Skin epidermis (tissue), 12 donors: ENCODE data around the gene CIRBP.

ENCODE experiments used
- H3K27ac ChIP-seq, 21 experiments: fragments of 200-600 bp; sonication (generic) in 11 of 21; one replicate each; pipeline ENCODE4 v1.5.0; 2020; ENCODE audit warnings: mild to moderate bottlenecking in 3 of 21, inconsistent platforms in 2 of 21, moderate library complexity in 2 of 21
- H3K4me3 ChIP-seq, 7 experiments: fragments of 200-600 bp; sonication (generic) in 2 of 7; one replicate each; pipeline ENCODE4 v1.5.0; 2020; ENCODE audit warnings: inconsistent platforms in 2 of 7, mild to moderate bottlenecking in 2 of 7, moderate library complexity in 1 of 7

The CIRBP gene

GRCh38 chr19:1229924-1230782, 39.0 kb upstream of the CIRBP start:
- no peak overlapping the region for H3K4me3 ChIP-seq
- no peak overlapping the region for H3K27ac ChIP-seq

GRCh38 chr19:1230783-1231489, 38.2 kb upstream of the CIRBP start:
- Histone ChIP-seq H3K4me3 (no peak overlapping the region), H3K27ac (no peak overlapping the region)

DNA sequence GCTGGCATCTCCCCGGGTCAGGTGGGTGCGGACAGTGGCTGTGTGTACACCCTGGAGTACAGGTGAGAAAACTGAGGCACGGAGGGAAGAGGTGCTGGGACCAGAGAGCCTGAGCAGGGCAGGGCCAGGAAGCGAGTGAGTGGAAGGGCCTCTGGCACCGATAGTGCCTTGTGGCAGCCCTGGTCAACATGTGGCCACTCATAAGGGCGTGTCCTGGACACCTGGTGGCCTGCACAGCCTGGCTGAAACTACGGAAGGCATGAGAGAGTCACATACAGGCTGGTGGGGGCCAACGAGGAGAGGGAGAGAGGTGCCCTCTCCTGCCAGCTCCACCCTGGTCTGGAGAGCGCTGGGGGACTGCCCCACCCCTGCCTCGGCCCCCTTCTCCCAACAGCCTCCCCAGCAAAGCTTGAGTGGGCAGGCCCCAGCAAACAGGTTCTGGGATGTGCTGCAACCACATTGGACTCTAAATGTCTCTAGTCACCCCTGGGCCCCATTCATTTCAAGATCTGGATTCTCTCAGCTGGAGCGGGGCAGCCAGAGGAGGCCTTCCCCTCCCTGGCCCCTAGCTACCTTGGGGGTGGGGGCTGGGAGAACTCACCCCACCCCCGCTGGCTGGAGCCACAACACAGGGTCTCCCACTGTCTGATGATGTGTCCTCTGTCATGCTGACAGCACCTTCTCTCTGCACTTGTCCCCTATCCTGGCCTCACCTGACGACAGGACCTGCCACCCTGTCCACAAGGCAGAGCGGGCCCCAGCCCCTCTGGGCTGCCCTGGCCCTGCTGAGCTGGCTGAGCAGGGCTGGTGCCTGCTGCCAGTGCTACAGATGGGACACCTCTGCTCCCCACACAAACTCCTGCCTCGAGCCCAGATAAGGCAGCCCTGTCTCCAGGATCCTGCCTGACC, 37.1 kb upstream of the CIRBP start:
- peak overlapping the region in 6 of 21 experiments; percentile 4 to 56 (median 34) for H3K27ac ChIP-seq

DNA sequence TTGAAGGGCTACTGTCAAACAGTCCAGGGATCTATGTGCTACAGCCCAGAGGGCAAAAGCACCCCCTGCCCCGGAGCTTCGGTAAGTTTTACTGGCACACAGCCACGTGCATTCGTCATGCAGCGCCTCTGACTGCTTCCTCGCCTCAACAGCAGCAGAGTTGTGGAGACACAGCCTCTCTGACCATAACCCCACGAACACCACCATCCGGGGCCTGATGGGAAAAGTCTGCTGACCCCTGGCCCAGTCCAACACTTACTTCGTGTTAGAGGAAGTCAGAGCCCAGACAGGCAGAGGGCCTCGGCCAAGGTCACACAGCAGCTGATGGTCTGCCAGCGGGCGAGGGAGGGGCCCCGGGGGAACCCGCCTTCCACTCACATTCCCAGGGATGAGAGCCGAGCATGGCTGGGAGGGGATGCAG, 36.5 kb upstream of the CIRBP start:
- Histone ChIP-seq H3K27ac (peak overlapping the region in 6 of 21 experiments; percentile 4 to 56 (median 34)), H3K4me3 (no peak overlapping the region)

More for the DNA sequence above, 37.1 kb upstream of the CIRBP start:
- H3K4me3 ChIP-seq: no peak overlapping the region

DNA sequence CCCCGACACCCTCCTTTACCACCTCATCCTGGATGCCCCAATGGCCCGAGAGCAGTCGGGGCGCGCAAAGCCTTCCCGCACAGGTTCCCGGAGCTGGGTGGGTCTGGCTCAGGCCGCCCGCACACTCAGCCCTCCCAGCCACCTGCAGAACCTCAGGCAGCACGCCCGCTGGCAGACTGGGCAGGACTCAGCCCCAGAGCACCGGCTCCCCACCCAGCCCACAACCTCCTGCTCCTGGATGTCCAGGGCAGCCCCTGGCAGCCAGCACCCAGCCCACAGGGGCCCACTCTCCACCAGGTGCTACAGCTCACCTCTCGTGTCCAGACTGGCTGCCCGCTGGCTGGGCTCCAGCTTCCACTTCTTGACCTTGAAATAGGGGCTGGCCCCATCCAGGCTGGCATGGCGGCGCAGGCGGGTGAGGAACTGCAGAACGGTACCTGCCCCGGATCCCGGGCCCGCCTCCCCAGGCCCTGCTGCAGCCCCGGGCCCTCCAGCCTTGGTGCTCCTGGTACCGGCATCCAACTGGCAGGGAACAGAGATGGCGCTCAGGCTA, 35.9 kb upstream of the CIRBP start:
- H3K4me3 ChIP-seq: no peak overlapping the region
- H3K27ac ChIP-seq: peak overlapping the region in 2 of 21 experiments; percentile 45 to 56

DNA sequence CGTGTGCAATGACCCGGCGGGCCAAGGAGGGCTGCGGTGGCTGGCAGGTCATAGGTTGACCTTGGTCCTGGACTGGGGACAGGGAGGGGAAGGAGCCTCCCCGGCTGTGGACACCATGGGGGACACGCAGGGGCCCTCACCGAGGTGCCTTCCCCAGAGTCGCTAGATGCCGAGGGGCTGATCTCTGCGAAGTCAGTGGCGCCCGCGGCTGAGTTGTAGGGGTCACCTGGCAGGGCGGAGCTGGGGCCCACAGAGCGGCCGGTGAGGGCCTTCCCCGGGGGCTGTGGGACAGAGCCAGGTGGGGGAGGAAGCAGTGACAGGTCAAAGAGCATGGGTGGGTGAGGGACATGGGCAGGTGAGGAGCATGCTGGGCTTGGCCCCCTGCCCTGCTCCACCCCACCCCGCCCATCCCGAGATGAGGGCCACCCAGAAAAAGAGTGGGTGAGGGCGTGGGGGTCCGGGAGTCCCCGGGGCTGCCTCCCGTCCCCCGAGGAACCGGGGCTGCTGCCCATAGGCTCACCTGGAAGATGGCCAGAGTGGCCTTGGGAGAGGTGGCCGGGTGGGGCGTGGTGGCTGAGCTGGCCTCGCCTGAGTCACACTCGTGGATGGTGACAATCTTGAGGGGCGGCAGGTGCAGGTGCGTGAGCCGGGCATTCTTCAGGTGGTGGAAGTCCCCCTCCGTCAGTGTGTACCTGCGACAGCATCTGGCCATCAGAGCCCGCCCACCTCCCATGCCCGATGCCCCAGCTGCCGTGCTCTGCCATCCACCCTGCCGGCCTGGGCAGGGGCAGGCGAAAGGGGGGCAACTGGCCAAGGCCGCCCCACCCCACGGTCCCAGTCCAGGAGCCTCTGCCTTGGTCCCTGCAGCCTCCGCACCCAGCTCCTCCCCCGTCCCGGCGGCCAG, 34.8 kb upstream of the CIRBP start:
- H3K4me3 ChIP-seq: no peak overlapping the region
- H3K27ac ChIP-seq: no peak overlapping the region

DNA sequence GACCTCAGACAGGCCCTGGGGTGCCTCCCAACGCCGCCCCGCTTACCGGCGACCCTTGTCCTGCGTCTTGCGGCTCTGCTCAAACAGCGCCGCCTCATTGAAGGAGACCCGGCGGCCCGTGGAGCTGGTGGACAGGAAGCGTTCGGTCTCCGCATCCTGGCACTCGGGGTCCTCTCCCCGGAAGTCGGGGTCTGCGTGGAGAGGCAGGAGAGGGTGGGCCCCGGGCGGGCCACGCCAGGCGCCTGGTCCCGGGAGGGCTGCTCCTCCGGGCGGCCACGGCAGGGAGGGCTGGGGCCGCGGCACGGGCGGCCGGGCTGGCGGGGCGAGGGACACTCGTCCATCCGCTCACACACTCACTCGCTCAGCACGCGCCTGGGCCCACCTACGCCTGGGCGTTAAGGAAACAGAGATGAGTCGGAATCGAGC, 34.2 kb upstream of the CIRBP start:
- H3K4me3 ChIP-seq: no peak overlapping the region
- H3K27ac ChIP-seq: no peak overlapping the region

GRCh38 chr19:1235625-1236538, 33.2 kb upstream of the CIRBP start:
- H3K27ac ChIP-seq: peak overlapping the region in 5 of 21 experiments; percentile 9 to 50 (median 13)

GRCh38 chr19:1236576-1236975, 32.6 kb upstream of the CIRBP start:
- H3K4me3 ChIP-seq: peak overlapping the region; percentile 35 to 56 (median 47)
- peak overlapping the region in 10 of 21 experiments; percentile 9 to 77 (median 58) for H3K27ac ChIP-seq

More at GRCh38 chr19:1235625-1236538, 33.2 kb upstream of the CIRBP start:
- peak overlapping the region in 4 of 7 experiments; percentile 3 to 54 (median 28) for H3K4me3 ChIP-seq

DNA sequence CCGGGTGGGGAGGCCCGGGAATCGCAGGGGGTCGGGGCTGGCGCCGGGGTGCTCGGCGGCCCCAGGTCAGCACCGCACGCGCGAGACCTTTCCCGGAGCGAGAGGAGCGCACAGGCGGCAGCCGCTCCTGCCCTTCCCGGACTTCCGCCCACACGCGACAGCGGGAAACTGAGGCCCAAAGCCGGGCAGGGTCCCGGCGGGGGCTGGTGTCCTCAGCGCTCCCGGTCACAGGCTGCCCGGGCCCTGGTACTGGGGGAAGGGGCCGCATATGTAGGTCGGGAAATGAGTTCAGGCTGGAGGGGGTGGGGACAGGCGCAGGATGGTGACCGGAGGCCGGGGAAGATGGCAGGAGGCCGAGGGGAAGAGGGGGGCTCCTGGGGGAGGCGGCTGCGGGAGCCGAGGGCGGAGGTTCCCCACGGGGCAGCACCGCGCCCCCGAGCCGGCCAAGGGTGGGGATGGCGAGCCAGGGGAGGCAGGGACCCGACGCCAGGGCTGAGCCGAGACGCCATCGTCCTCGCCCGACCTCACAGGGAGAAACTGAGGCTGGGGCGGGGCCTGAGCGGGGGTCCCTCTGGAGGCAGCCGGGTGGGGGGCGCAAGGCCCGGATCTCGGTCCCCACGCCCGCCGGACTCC, 32.0 kb upstream of the CIRBP start:
- peak overlapping the region in 15 of 21 experiments; percentile 35 to 79 (median 66) for H3K27ac ChIP-seq

GRCh38 chr19:1237754-1238368, 31.3 kb upstream of the CIRBP start, which contains the start of gene CBARP:
Gene CBARP, minus strand, starts transcription at chr19:1238005. Its CDS starts 1,905 bp downstream, at chr19:1236100.
- Histone ChIP-seq H3K4me3 (peak within 1 kb of the TSS; percentile 35 to 56 (median 47)), H3K27ac (peak within 1 kb of the TSS in 16 of 21 experiments; percentile 35 to 84 (median 60))

More for the DNA sequence above, 32.0 kb upstream of the CIRBP start:
- peak overlapping the region; percentile 35 to 56 (median 47) for H3K4me3 ChIP-seq

DNA sequence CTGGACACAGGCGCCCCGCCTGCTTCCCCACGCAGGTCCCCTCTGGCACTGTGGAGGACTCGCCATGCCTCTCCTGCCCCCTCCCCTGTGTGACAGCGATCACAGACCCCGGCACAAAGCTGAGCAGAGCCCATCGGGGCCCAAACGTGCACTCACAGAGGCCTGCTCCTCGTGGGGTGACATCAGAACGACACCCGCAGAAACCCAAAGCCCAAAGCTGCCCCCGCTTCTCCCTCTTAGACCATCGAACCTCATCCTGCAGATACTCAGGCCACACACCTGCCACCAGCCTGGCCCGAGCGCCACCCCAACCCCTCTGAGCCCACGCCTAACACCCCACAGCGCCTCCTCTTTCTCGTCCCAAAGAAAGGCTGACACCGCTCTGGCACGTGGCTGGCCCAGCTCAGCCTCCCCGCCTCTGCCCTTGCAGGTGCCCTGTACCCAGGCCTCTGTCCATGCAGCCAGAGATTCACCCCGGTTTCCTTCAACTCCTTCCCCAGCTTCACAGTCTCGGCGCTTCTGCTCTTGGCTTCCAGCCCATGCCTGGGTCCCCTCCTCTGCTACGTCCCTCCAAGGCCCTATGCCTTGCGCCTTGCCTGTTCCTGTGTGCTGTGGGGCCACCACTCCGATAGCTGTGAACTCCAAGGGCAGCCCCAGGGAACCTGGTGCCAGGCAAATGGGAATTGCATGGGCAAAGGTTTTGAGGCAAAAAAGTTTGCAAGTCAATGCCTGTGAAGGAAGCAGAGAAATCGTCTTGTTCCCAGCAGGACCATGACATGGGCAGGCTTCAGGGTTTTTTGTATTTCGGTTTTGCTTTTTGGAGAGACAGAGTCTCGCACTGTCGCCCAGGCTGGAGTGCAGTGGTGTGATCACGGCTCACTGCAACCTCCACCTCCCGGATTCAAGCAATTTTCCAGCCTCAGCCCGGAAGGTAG, 30.5 kb upstream of the CIRBP start:
- peak overlapping the region in 11 of 21 experiments; percentile 14 to 84 (median 39) for H3K27ac ChIP-seq
- H3K4me3 ChIP-seq: peak overlapping the region in 5 of 7 experiments; percentile 21 to 56 (median 54)

DNA sequence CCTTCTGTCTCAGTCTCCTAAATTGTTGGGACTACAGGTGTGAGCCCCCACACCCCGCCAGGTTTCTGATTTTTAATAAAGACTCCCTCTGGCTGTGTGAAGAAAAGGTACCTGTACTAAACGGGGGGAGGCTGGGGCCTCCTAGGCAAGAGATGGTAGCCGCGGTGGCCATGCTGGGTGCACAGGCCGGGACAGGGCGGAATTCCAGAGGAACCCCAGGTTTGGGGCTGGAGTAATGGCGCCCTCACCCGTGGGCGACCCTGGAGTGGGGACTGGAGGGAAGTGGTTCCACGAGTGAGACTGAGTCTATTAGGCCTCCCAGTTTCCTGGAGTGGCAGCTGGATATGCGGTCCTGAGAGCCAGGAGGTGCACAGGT, 29.7 kb upstream of the CIRBP start:
- Histone ChIP-seq H3K27ac (peak overlapping the region in 10 of 21 experiments; percentile 30 to 93 (median 76)), H3K4me3 (no peak overlapping the region)

GRCh38 chr19:1239796-1240737, 29.1 kb upstream of the CIRBP start:
- peak overlapping the region; percentile 18 to 95 (median 27) for H3K4me3 ChIP-seq
- H3K27ac ChIP-seq: peak overlapping the region in 17 of 21 experiments; percentile 8 to 93 (median 70)
